GM12878 (cell line): Measurements from ENCODE around the gene VPS52. TPM values are rescaled to one million over a fixed set of nuclear protein-coding genes. Genes with fewer than 3 reads are reported as not detected.
A peak's percentile ranks its signal among the peaks of the same experiment; 100 is the strongest.

Experiments used
- ATF3 ChIP-seq: IDR thresholded peaks from 2 replicates; pipeline ENCODE4 v1.6.1; 2011; ENCODE audit warnings: low read depth, mild to moderate bottlenecking, low read length, moderate library complexity, borderline replicate concordance; ENCODE audit errors: extremely low read depth
- BACH1 ChIP-seq: fragments of 450-650 bp; IDR thresholded peaks from 2 replicates; pipeline ENCODE4 v1.6.1; 2017; ENCODE audit warnings: mild to moderate bottlenecking, borderline replicate concordance
- BCL11A ChIP-seq: IDR thresholded peaks from 2 replicates; pipeline ENCODE4 v1.6.1; 2011; ENCODE audit warnings: low read depth, low read length
- CBX5 ChIP-seq: sonication (generic); IDR thresholded peaks from 2 replicates; pipeline ENCODE4 v1.6.1; 2016; ENCODE audit warnings: low read depth, moderate library complexity, mild to moderate bottlenecking, inconsistent platforms
- CHD4 ChIP-seq: fragments of 200-600 bp; sonication (generic); IDR thresholded peaks from 2 replicates; pipeline ENCODE4 v1.6.1; 2016; ENCODE audit warnings: mild to moderate bottlenecking
- FOXM1 ChIP-seq: IDR thresholded peaks from 2 replicates; pipeline ENCODE4 v1.6.1; 2012; ENCODE audit warnings: low read depth, mild to moderate bottlenecking, inconsistent platforms, low read length, moderate library complexity
- GATAD2B ChIP-seq: fragments of 450-650 bp; conservative IDR thresholded peaks from 2 replicates; pipeline ENCODE4 v1.6.1; 2017; ENCODE audit warnings: low read depth, mild to moderate bottlenecking, moderate library complexity
- HCFC1 ChIP-seq: fragments of 150-350 bp; IDR thresholded peaks from 2 replicates; pipeline ENCODE4 v1.6.1; 2014; ENCODE audit warnings: low read length
- MEF2B ChIP-seq: fragments of 450-650 bp; IDR thresholded peaks from 2 replicates; pipeline ENCODE4 v1.6.1; 2018; ENCODE audit warnings: mild to moderate bottlenecking, moderate library complexity; ENCODE audit not compliant: partially characterized antibody, poor library complexity, severe bottlenecking
- NFYB ChIP-seq: IDR thresholded peaks from 2 replicates; pipeline ENCODE4 v1.6.1; 2011; ENCODE audit warnings: low read depth, mild to moderate bottlenecking, low read length, improper control_type of control experiment, moderate library complexity; ENCODE audit not compliant: insufficient read depth
- POU2F2 ChIP-seq: IDR thresholded peaks from 3 replicates; pipeline ENCODE4 v1.6.1; 2011; ENCODE audit warnings: low read depth, mild to moderate bottlenecking, low read length, borderline replicate concordance
- PRDM15 ChIP-seq: fragments of 450-650 bp; formaldehyde crosslinking; IDR thresholded peaks from 2 replicates; pipeline ENCODE4 v1.4.0; 2020; ENCODE audit warnings: mild to moderate bottlenecking, moderate library complexity
- SIX5 ChIP-seq: IDR thresholded peaks from 2 replicates; pipeline ENCODE4 v1.6.1; 2011; ENCODE audit warnings: mild to moderate bottlenecking, low read depth, low read length, moderate library complexity; ENCODE audit not compliant: severe bottlenecking
- SMAD5 ChIP-seq: IDR thresholded peaks from 2 replicates; pipeline ENCODE4 v1.6.1; 2016; ENCODE audit warnings: antibody characterized with exemption, low read depth
- SMARCA5 ChIP-seq: fragments of 450-650 bp; IDR thresholded peaks from 2 replicates; pipeline ENCODE4 v1.6.1; 2017; ENCODE audit warnings: mild to moderate bottlenecking
- SP1 ChIP-seq: IDR thresholded peaks from one replicate; pipeline ENCODE4 v1.6.1; 2011; ENCODE audit warnings: low read depth, low read length
- STAT3 ChIP-seq: IDR thresholded peaks from 2 replicates; pipeline ENCODE4 v1.6.1; 2011; ENCODE audit warnings: low read depth, low read length, improper control_type of control experiment
- TCF3 ChIP-seq: IDR thresholded peaks from 2 replicates; pipeline ENCODE4 v1.6.1; 2012; ENCODE audit warnings: low read depth, mild to moderate bottlenecking, low read length, borderline replicate concordance; ENCODE audit not compliant: insufficient read depth
- ZNF207 ChIP-seq: fragments of 450-650 bp; IDR thresholded peaks from 2 replicates; pipeline ENCODE4 v1.6.1; 2014; ENCODE audit warnings: antibody characterized with exemption, mild to moderate bottlenecking, borderline replicate concordance
- ZNF274 ChIP-seq: IDR thresholded peaks from one replicate; pipeline ENCODE4 v1.8.0; 2011; ENCODE audit not compliant: insufficient read length, insufficient read depth
- ZNF384 ChIP-seq: IDR thresholded peaks from 2 replicates; pipeline ENCODE4 v1.6.1; 2012; ENCODE audit warnings: low read depth, mild to moderate bottlenecking, low read length, improper control_type of control experiment, borderline replicate concordance
- ZZZ3 ChIP-seq: IDR thresholded peaks from 2 replicates; pipeline ENCODE4 v1.6.1; 2011; ENCODE audit warnings: low read depth; ENCODE audit not compliant: control insufficient read depth, insufficient read length
- polyA plus RNA-seq, 11 experiments: library from polyadenylated mRNA; depleted of rRNA in 4 of 11; unstranded in 6 of 11; stranded (reverse) in 5 of 11; fragments of >200 nt; fragmentation: Nextera tagmentation in 4 of 11; fragmentation: Illumina TruSeq in 1 of 11; extraction: Ambion mirVana in 4 of 11; extraction: Trizol in 1 of 11; gene quantifications; 1 replicate in 1 of 11; 2 replicates in 10 of 11; pipeline versions ENCODE4 v1.2.1 to v1.2.3, GENCODE V29; 2011 to 2016; ENCODE audit warnings: inconsistent platforms in 2 of 11, missing spikeins in 2 of 11, low read depth in 1 of 11
- total RNA-seq, 4 experiments: library from RNA; depleted of rRNA in 3 of 4; stranded (reverse); fragments of >200 nt in 3 of 4; fragmentation: Illumina TruSeq in 1 of 4; extraction: Trizol in 1 of 4; gene quantifications; 2 replicates each; pipeline versions ENCODE4 v1.2.1 to v1.2.3, GENCODE V29; 2013 to 2021
- TF ChIP-seq, protein P1 (sequence below): fragments of 150-350 bp; IDR thresholded peaks from 2 replicates; pipeline ENCODE4 v1.6.1; 2016; ENCODE audit warnings: low read depth, low read length

The VPS52 gene
- total and polyA plus RNA-seq, 10 of the 15 experiments (the other 5 are each of a cell fraction or from before 2014, with no cell fraction given): 11.3 to 52.7 (median 36.7) TPM

DNA sequence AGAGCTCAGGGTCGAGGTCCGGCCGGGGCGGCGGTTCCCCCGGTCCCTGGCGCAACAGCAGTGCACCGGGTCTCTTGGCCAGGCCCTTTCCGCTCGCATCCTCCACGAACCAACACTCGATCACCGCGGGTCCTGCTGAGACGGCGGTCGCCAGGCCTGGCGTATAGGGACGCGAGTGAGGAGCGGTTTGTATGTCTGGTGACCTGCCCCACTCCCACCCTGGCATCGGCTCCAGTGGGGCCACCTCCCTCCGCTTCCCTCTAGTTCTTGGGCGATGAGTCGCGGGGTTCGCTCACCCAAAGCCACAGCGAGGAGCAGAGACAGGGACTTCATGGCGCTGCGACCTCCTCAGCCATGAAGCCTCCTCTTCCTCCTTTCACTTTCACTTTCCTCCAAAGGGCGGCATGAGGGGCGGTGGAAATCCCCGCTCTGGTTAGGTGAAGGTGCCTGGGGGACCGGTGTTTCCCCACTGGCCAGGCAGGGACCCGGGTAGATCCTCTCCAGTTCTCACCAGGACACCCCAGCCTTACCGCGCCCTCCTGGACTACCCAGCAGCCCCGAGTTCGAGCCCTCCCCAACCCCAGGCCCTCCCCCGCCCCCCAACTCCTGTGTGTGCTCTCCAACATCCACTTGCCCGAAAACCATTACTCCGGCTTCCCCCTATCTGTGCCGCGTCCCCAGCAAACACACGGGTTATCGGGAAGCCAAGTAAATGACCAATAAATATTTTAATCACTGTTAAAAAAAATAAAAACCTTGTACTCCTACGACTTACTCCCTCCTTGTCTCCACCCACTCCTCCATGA lies 42.2 kb upstream of the VPS52 start, which contains the start of gene TAPBP (continued):
- peak; percentile 76 for TF ChIP-seq ZNF207
- TF ChIP-seq CHD4: no peak
- peak; percentile 21 for TF ChIP-seq SP1
- TF ChIP-seq SIX5: no peak
- TF ChIP-seq MEF2B: peak; percentile 85
- TF ChIP-seq GATAD2B: peak; percentile 86
- TF ChIP-seq POU2F2: no peak; the same call in 1 of the 3 replicates
- no peak for TF ChIP-seq ATF3
- no peak for TF ChIP-seq ZZZ3
- peak; percentile 60; the same call in 1 of the 2 replicates for TF ChIP-seq SMARCA5
- TF ChIP-seq FOXM1: peak; percentile 37; the same call in 1 of the 2 replicates
- TF ChIP-seq STAT3: no peak
- TF ChIP-seq HCFC1: peak; percentile 24
- 0 out of 2 replicates have a peak, but pooled peaks have one; percentile 16 for TF ChIP-seq TCF3
- TF ChIP-seq NFYB: no peak
- TF ChIP-seq CBX5: no peak
- TF ChIP-seq ZNF274: no peak
- 0 out of 2 replicates have a peak, but pooled peaks have one; percentile 20 for TF ChIP-seq ZNF384
- no peak for TF ChIP-seq PRDM15 (CRISPR knock-in tag)
- TF ChIP-seq SMAD5: peak; percentile 70; the same call in 1 of the 2 replicates
- no peak for TF ChIP-seq BCL11A
- TF ChIP-seq, protein P1, sequence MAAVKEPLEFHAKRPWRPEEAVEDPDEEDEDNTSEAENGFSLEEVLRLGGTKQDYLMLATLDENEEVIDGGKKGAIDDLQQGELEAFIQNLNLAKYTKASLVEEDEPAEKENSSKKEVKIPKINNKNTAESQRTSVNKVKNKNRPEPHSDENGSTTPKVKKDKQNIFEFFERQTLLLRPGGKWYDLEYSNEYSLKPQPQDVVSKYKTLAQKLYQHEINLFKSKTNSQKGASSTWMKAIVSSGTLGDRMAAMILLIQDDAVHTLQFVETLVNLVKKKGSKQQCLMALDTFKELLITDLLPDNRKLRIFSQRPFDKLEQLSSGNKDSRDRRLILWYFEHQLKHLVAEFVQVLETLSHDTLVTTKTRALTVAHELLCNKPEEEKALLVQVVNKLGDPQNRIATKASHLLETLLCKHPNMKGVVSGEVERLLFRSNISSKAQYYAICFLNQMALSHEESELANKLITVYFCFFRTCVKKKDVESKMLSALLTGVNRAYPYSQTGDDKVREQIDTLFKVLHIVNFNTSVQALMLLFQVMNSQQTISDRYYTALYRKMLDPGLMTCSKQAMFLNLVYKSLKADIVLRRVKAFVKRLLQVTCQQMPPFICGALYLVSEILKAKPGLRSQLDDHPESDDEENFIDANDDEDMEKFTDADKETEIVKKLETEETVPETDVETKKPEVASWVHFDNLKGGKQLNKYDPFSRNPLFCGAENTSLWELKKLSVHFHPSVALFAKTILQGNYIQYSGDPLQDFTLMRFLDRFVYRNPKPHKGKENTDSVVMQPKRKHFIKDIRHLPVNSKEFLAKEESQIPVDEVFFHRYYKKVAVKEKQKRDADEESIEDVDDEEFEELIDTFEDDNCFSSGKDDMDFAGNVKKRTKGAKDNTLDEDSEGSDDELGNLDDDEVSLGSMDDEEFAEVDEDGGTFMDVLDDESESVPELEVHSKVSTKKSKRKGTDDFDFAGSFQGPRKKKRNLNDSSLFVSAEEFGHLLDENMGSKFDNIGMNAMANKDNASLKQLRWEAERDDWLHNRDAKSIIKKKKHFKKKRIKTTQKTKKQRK: no peak
- peak; percentile 60; the same call in 1 of the 2 replicates for TF ChIP-seq BACH1
